NT2/D1 (cell line): ENCODE data around the gene NES.

Experiments
- DNase-seq: peaks from one replicate; pipeline ENCODE4 v3.0.0-alpha.2; 2011; ENCODE audit warnings: low read depth, low spot score
- H3K27me3 ChIP-seq: 2 replicates; pipeline ENCODE4 v1.6.0; 2011; ENCODE audit warnings: mild to moderate bottlenecking; ENCODE audit not compliant: insufficient read length, insufficient read depth
- H3K36me3 ChIP-seq: 2 replicates; pipeline ENCODE4 v1.6.1; 2011; ENCODE audit warnings: mild to moderate bottlenecking, low read length, mixed read lengths; ENCODE audit not compliant: insufficient read depth, insufficient read length
- H3K4me1 ChIP-seq: 2 replicates; pipeline ENCODE4 v1.5.1; 2011; ENCODE audit not compliant: insufficient read depth, insufficient read length
- H3K4me3 ChIP-seq: 2 replicates; pipeline ENCODE4 v1.5.1; 2011; ENCODE audit warnings: low read depth; ENCODE audit not compliant: insufficient read length
- H3K9ac ChIP-seq: 2 replicates; pipeline ENCODE4 v1.6.0; 2011; ENCODE audit warnings: low read depth; ENCODE audit not compliant: insufficient read length
- H3K9me3 ChIP-seq: 2 replicates; pipeline ENCODE4 v1.5.1; 2011; ENCODE audit warnings: mild to moderate bottlenecking, low read length; ENCODE audit not compliant: insufficient read depth
- SUZ12 ChIP-seq: IDR thresholded peaks from 2 replicates; pipeline ENCODE4 v1.6.1; 2011; ENCODE audit not compliant: insufficient read length, insufficient read depth; ENCODE audit errors: extremely low read depth
- YY1 ChIP-seq: IDR thresholded peaks from 2 replicates; pipeline ENCODE4 v1.6.1; 2011; ENCODE audit not compliant: insufficient read length, insufficient read depth
- ZNF274 ChIP-seq: IDR thresholded peaks from 2 replicates; pipeline ENCODE4 v1.6.1; 2011; ENCODE audit warnings: mild to moderate bottlenecking, low read depth, low read length

NES gene

DNA sequence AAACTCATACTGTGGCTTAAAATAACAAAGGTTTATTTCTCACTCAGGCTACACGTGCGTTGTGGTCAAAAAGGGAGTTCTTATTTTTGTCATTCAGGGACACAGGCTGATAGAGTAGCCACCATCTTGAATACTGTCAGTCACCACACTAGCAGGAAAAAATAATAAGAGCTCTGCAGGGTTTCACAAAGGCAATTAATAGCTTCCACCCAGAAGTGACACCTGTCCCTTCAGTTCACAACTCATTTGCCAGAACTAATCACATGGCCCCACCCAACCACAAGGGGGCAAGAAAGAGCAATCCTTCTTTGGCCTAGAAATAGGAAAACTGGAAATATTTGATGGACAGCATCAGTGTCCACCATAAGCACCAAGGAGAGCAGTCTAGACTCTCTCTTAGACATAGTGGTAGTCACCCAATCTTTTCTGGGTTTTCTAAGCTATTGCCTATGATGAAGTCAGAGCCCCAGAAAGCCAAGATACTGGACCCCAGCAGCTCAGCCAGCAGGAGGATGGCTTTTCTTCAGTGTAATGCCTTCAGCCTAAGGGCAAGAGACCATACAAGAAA lies 49.8 kb downstream of the NES start:
- no peak overlapping the region for H3K4me3 ChIP-seq
- peaks cover 41% of the 10 kb centered on the region for H3K27me3 ChIP-seq
- TF ChIP-seq ZNF274 (no peak), YY1 (no peak), SUZ12 (no peak)
- DNase-seq, result no peak
- H3K9ac ChIP-seq, result no peak overlapping the region
- peaks cover 14% of the 10 kb centered on the region for H3K4me1 ChIP-seq
- peaks cover 10% of the 10 kb centered on the region; the same call in 1 of the 2 replicates for H3K9me3 ChIP-seq
- H3K36me3 ChIP-seq, result no peaks in the 10 kb centered on the region

GRCh38 chr1:156626079-156626438 lies 51.1 kb downstream of the NES start:
- no peaks in the 10 kb centered on the region for H3K36me3 ChIP-seq

GRCh38 chr1:156625436-156626078 lies 51.6 kb downstream of the NES start:
- Histone ChIP-seq H3K9me3 (peaks cover 10% of the 10 kb centered on the region; the same call in 1 of the 2 replicates), H3K27me3 (peaks cover 51% of the 10 kb centered on the region), H3K4me1 (peaks cover 10% of the 10 kb centered on the region), H3K9ac (peak overlapping the region; percentile 86), H3K36me3 (no peaks in the 10 kb centered on the region), H3K4me3 (peak overlapping the region; percentile 63)
- TF ChIP-seq ZNF274 (no peak), YY1 (no peak), SUZ12 (no peak)
- DNase-seq, result no peak

More at GRCh38 chr1:156626079-156626438, 51.1 kb downstream of the NES start:
- Histone ChIP-seq H3K4me3 (no peak overlapping the region), H3K9me3 (peaks cover 10% of the 10 kb centered on the region; the same call in 1 of the 2 replicates), H3K9ac (no peak overlapping the region), H3K27me3 (peaks cover 47% of the 10 kb centered on the region), H3K4me1 (peaks cover 10% of the 10 kb centered on the region)
- TF ChIP-seq SUZ12 (no peak), YY1 (no peak), ZNF274 (no peak)
- no peak for DNase-seq

- H3K9ac ChIP-seq, result peak overlapping the region; percentile 86
- peaks cover 10% of the 10 kb centered on the region for H3K4me1 ChIP-seq
- H3K27me3 ChIP-seq, result peaks cover 57% of the 10 kb centered on the region
- peak; percentile 10 for TF ChIP-seq SUZ12
- TF ChIP-seq YY1, result no peak
- no peak for DNase-seq
- peak overlapping the region; percentile 63 for H3K4me3 ChIP-seq
- no peaks in the 10 kb centered on the region for H3K36me3 ChIP-seq
- H3K9me3 ChIP-seq, result peaks cover 10% of the 10 kb centered on the region; the same call in 1 of the 2 replicates
Measured at GRCh38 chr1:156624814-156625435, 52.3 kb downstream of the NES start.

- peak overlapping the region; percentile 63 for H3K4me3 ChIP-seq
- TF ChIP-seq YY1 (no peak), SUZ12 (peak; percentile 84)
- peaks cover 63% of the 10 kb centered on the region for H3K27me3 ChIP-seq
- no peaks in the 10 kb centered on the region for H3K36me3 ChIP-seq
- H3K9ac ChIP-seq, result peak overlapping the region; percentile 79
- peaks cover 10% of the 10 kb centered on the region; the same call in 1 of the 2 replicates for H3K9me3 ChIP-seq
- DNase-seq, result peak; percentile 81
- peaks cover 10% of the 10 kb centered on the region for H3K4me1 ChIP-seq
Measured at GRCh38 chr1:156623946-156624813, 53.0 kb downstream of the NES start.

GRCh38 chr1:156622581-156623297 lies 54.5 kb downstream of the NES start:
- no peak overlapping the region for H3K9ac ChIP-seq
- peaks cover 10% of the 10 kb centered on the region for H3K4me1 ChIP-seq
- no peaks in the 10 kb centered on the region for H3K36me3 ChIP-seq
- DNase-seq, result no peak
- TF ChIP-seq YY1 (no peak), ZNF274 (no peak), SUZ12 (no peak)
- H3K27me3 ChIP-seq, result peaks cover 65% of the 10 kb centered on the region
- no peak overlapping the region for H3K4me3 ChIP-seq
- H3K9me3 ChIP-seq, result peaks cover 10% of the 10 kb centered on the region; the same call in 1 of the 2 replicates

DNA sequence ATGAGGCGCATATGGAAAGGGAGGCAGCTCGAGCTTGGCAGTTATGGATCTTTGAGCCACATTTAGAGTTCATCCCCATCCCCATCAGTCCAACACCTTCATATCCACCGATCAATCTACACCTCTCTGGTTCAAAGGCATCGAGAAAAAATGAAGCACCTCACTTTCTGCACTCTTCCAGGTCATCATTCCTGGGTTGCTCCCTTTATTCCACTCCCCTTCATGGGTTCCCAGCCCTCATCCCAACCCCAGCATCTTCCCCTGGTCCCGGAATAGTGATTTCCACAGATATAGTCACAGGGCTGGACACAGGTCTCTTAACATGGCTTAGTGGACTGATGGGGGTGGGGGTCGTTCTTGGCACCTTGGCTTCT lies 57.6 kb downstream of the NES start:
- Histone ChIP-seq H3K4me3 (no peak overlapping the region), H3K9ac (no peak overlapping the region), H3K4me1 (peaks cover 5% of the 10 kb centered on the region), H3K27me3 (peaks cover 46% of the 10 kb centered on the region), H3K36me3 (no peaks in the 10 kb centered on the region), H3K9me3 (peaks cover 10% of the 10 kb centered on the region; the same call in 1 of the 2 replicates)
- TF ChIP-seq SUZ12, result no peak
- no peak for DNase-seq
